Measurements from ENCODE around the gene LRRC19. TPM values are rescaled to one million over a fixed set of nuclear protein-coding genes. Genes with fewer than 3 reads are reported as not detected.
A peak's percentile ranks its signal among the peaks of the same experiment; 100 is the strongest.

Gene LRRC19
- total RNA-seq, 4 donors from 2014 or later, result not detected

DNA sequence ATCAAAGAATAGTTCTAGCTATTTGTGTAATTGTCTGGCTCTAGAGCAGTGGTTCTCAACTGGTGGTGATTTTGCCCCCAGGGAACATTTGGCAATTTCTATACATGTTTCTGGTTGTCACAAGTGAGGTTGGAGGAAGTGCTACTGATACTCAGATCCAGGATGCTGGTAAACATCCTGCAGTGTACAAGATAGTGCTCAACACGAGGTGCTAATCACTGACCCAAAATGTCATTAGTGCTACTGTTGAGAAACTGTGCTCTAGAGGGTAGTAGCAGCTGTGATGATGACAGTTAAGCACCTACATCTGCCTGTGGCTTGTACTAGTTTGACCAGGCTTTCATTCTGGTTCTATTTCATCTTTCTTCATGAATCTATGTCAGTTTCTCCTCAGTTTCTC is 22.1 kb downstream of the LRRC19 start:
- Histone ChIP-seq H3K27ac (no peak overlapping the region), H3K27me3 (no peaks in the 10 kb centered on the region), H3K36me3 (peaks cover 5 to 83% of the 10 kb centered on the region in 2 donors), H3K4me3 (no peak overlapping the region), H3K9me3 (no peaks in the 10 kb centered on the region), H3K4me1 (no peaks in the 10 kb centered on the region)
- no peak for ATAC-seq
- TF ChIP-seq CTCF (IDR thresholded peaks at IDR 0.05), result no peak
- 50 to 86% methylated on average over 1 of the region's 1 CpG for WGBS, 2 donors (ENCODE audit: low coverage in 1 of 2)

- TF ChIP-seq POLR2AphosphoS5 (IDR thresholded peaks at IDR 0.05), result no peak
- TF ChIP-seq CTCF (IDR thresholded peaks at IDR 0.05), result peak in 3 of 4 experiments; percentile 37 to 67 (median 40)
- no peak overlapping the region for H3K27ac ChIP-seq
- H3K27me3 ChIP-seq, result no peaks in the 10 kb centered on the region
- no peak overlapping the region for H3K4me3 ChIP-seq
- WGBS, 2 donors (ENCODE audit: low coverage in 1 of 2), result 71 to 75% methylated on average over 6 to 17 of the region's 18 CpGs
- peaks cover 0 to 28% of the 10 kb centered on the region in 2 donors for H3K36me3 ChIP-seq
- H3K4me1 ChIP-seq, result no peaks in the 10 kb centered on the region
- no peaks in the 10 kb centered on the region for H3K9me3 ChIP-seq
- peak; percentile 31 for ATAC-seq
Observed at GRCh38 chr9:26975728-26976707, 29.5 kb downstream of the LRRC19 start.

DNA sequence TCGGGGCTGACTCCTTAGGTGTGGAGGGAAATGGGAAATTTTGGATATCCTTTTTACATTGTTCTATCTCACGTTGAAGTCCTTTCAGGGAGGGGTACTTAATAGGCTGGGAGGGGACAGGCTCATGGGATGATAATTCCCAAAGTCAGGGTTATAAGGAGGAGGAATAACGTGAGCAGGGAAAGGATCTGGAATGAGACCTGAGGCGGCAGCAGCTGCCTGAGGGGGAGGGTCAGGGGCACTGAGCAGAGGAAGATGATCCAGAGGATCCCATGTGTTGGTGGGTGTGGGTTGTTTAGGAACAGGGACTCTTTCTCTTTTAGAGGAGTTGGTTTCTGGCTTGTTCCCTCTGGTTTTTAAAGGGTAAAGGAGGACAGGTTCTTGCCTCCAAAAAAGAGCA is 30.5 kb downstream of the LRRC19 start:
- TF ChIP-seq CTCF (IDR thresholded peaks at IDR 0.05), result no peak
- no peak for TF ChIP-seq EP300 (IDR thresholded peaks at IDR 0.05)
- TF ChIP-seq POLR2AphosphoS5 (IDR thresholded peaks at IDR 0.05), result no peak
- no peak for TF ChIP-seq POLR2A (IDR thresholded peaks at IDR 0.05)
- Histone ChIP-seq H3K27ac (no peak overlapping the region), H3K36me3 (peaks cover 0 to 20% of the 10 kb centered on the region in 2 donors), H3K9me3 (no peaks in the 10 kb centered on the region), H3K4me1 (no peaks in the 10 kb centered on the region), H3K27me3 (no peaks in the 10 kb centered on the region), H3K4me3 (no peak overlapping the region)
- ATAC-seq, result no peak
- WGBS, 2 donors (ENCODE audit: low coverage in 1 of 2), result 40 to 83% methylated on average over 1 to 4 of the region's 4 CpGs

DNA sequence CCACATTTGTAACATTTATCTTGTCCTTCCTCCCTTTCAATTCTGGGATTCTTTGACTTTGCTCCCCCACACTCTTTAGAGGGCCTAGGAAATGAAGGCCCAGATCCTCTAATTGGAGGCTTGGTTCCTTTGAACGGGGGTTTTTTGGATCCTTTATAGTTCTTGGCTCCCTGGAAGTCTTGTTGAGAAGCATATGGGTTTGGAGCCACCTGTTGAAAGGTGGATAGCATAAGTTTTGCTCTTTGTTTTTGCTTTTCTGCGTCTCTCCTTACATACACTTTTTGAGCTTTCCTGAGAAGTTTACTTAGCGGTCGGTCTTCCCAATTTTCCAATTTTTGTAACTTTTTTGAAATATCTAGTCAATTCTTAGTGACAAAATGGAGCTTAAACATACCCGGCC is 31.5 kb downstream of the LRRC19 start:
- ATAC-seq, result no peak
- H3K27me3 ChIP-seq, result no peaks in the 10 kb centered on the region
- no peak overlapping the region for H3K27ac ChIP-seq
- WGBS, 2 donors (ENCODE audit: low coverage in 1 of 2), result 75 to 96% methylated on average over 1 to 5 of the region's 5 CpGs
- H3K9me3 ChIP-seq, result no peaks in the 10 kb centered on the region
- H3K4me1 ChIP-seq, result no peaks in the 10 kb centered on the region
- TF ChIP-seq CTCF (IDR thresholded peaks at IDR 0.05) (no peak), EP300 (IDR thresholded peaks at IDR 0.05) (no peak), POLR2A (IDR thresholded peaks at IDR 0.05) (no peak), POLR2AphosphoS5 (IDR thresholded peaks at IDR 0.05) (no peak)
- peaks cover 0 to 17% of the 10 kb centered on the region in 2 donors for H3K36me3 ChIP-seq
- no peak overlapping the region for H3K4me3 ChIP-seq

DNA sequence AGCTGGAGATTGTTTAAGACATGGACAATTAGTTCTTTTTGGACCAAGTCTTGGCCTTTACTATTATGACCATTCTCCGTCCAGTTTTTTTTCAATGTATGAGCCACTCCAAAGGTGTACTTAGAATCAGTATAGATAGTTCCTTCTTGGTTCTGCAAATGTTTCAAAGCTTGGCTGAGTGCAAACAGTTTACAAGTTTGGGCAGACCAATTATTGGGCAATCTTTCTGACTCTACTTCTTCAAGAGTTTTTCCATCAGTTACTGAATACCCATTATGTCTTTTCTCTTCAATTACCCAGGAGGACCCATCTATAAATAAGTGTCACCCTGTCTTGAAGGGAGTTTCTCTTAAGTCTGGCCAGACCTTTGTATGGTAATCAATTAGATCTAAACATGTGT is 33.8 kb downstream of the LRRC19 start:
- no peak for ATAC-seq
- Histone ChIP-seq H3K27ac (no peak overlapping the region), H3K4me1 (no peaks in the 10 kb centered on the region), H3K36me3 (peaks cover 0 to 10% of the 10 kb centered on the region in 2 donors), H3K4me3 (no peak overlapping the region), H3K9me3 (peaks cover 0 to 5% (median 0%) of the 10 kb centered on the region in 3 donors), H3K27me3 (no peaks in the 10 kb centered on the region)
- WGBS, 2 donors (ENCODE audit: low coverage in 1 of 2), result 91 to 93% methylated on average over 1 of the region's 1 CpG
- TF ChIP-seq POLR2A (IDR thresholded peaks at IDR 0.05), result no peak

All from gastroesophageal sphincter (tissue), 4 donors.